Fibroblast of peridontal ligament (primary cell): ENCODE measurements around the gene RHEB.
"Not testable (repeated sequence)": the region's sequence is repeated elsewhere in the genome, so short reads cannot be mapped to it uniquely, and the experiment has no call there.

Experiments
- DNase-seq: peaks from one replicate; pipeline ENCODE4 v3.0.0-alpha.2; 2010; ENCODE audit errors: extremely low read depth

Gene RHEB

GRCh38 chr7:151529842-151530241, 10.1 kb upstream of the RHEB start:
- no peak for DNase-seq

- DNase-seq: no peak
Measured at GRCh38 chr7:151524845-151525244, 5.2 kb upstream of the RHEB start.

- DNase-seq: no peak
Measured at GRCh38 chr7:151524331-151524730, 4.6 kb upstream of the RHEB start.

GRCh38 chr7:151520419-151521261, 945 bp upstream of the RHEB start:
- DNase-seq: no peak

GRCh38 chr7:151518947-151519764, 539 bp downstream of the RHEB start:
- DNase-seq: not testable (repeated sequence)

GRCh38 chr7:151518105-151518946, 1.4 kb downstream of the RHEB start:
- DNase-seq: peak; percentile 42

- peak; percentile 26 for DNase-seq
Measured at GRCh38 chr7:151517601-151518104, 2.0 kb downstream of the RHEB start.

- no peak for DNase-seq
Measured at GRCh38 chr7:151515276-151515565, 4.5 kb downstream of the RHEB start.

- DNase-seq: no peak
Measured at GRCh38 chr7:151514461-151515275, 5.0 kb downstream of the RHEB start.

- no peak for DNase-seq
Measured at GRCh38 chr7:151513133-151513532, 6.6 kb downstream of the RHEB start.

GRCh38 chr7:151512353-151512752, 7.3 kb downstream of the RHEB start:
- no peak for DNase-seq

- peak; percentile 57 for DNase-seq
Measured at GRCh38 chr7:151511946-151512345, 7.7 kb downstream of the RHEB start.

GRCh38 chr7:151511270-151511669, 8.4 kb downstream of the RHEB start:
- no peak for DNase-seq

- no peak for DNase-seq
Measured at GRCh38 chr7:151509670-151510333, 9.9 kb downstream of the RHEB start.

GRCh38 chr7:151508991-151509390, 10.7 kb downstream of the RHEB start:
- DNase-seq: no peak

- no peak for DNase-seq
Measured at GRCh38 chr7:151507806-151508205, 11.9 kb downstream of the RHEB start.

GRCh38 chr7:151506901-151507382, 12.8 kb downstream of the RHEB start:
- DNase-seq: no peak

- DNase-seq: no peak
Measured at GRCh38 chr7:151505836-151506468, 13.7 kb downstream of the RHEB start.

GRCh38 chr7:151505433-151505832, 14.3 kb downstream of the RHEB start:
- DNase-seq: no peak
